ENCODE measurements around the gene POLR2A.

The POLR2A gene

GRCh38 chr17:7508846-7509245 lies 24.7 kb downstream of the POLR2A start:
- DNase-seq: no peak

- DNase-seq: no peak
Measured at GRCh38 chr17:7509937-7510336, 25.8 kb downstream of the POLR2A start.

GRCh38 chr17:7511108-7511507 lies 26.9 kb downstream of the POLR2A start:
- no peak for DNase-seq

- no peak for DNase-seq
Measured at GRCh38 chr17:7512105-7512504, 27.9 kb downstream of the POLR2A start.

- DNase-seq: no peak
Measured at GRCh38 chr17:7512824-7513540, 28.8 kb downstream of the POLR2A start.

- DNase-seq: no peak
Measured at GRCh38 chr17:7513850-7514419, 29.8 kb downstream of the POLR2A start.

GRCh38 chr17:7515911-7516610 lies 31.9 kb downstream of the POLR2A start:
- DNase-seq: no peak

- DNase-seq: no peak
Measured at GRCh38 chr17:7523033-7523432, 38.9 kb downstream of the POLR2A start.

GRCh38 chr17:7528842-7529241 lies 44.7 kb downstream of the POLR2A start:
- DNase-seq: no peak

- no peak for DNase-seq
Measured at GRCh38 chr17:7530023-7530900, 46.1 kb downstream of the POLR2A start.

GRCh38 chr17:7538050-7538449 lies 53.9 kb downstream of the POLR2A start:
- no peak for DNase-seq

- DNase-seq: no peak
Measured at GRCh38 chr17:7538891-7539545, 54.9 kb downstream of the POLR2A start.

GRCh38 chr17:7541074-7541621 lies 57.0 kb downstream of the POLR2A start:
- no peak for DNase-seq

GRCh38 chr17:7544911-7545310 lies 60.7 kb downstream of the POLR2A start:
- no peak for DNase-seq

GRCh38 chr17:7548585-7549400 lies 64.6 kb downstream of the POLR2A start, which contains the start of gene TNFSF12:
Gene TNFSF12, plus strand, starts transcription at chr17:7549058. Its CDS starts 96 bp downstream, at chr17:7549154.
- DNase-seq: no peak
